HG03025 (cell line): ENCODE data around the gene SLC16A14.
"Not testable (repeated sequence)": the region's sequence is repeated elsewhere in the genome, so short reads cannot be mapped to it uniquely, and the experiment has no call there.

Experiments used
- ATAC-seq: cut with Tn5 transposase; IDR thresholded peaks from one replicate; pipeline ENCODE4 v1.9.1; 2021; ENCODE audit warnings: mild to moderate bottlenecking, moderate library complexity; ENCODE audit not compliant: unreplicated experiment, low FRiP score

The SLC16A14 gene

DNA sequence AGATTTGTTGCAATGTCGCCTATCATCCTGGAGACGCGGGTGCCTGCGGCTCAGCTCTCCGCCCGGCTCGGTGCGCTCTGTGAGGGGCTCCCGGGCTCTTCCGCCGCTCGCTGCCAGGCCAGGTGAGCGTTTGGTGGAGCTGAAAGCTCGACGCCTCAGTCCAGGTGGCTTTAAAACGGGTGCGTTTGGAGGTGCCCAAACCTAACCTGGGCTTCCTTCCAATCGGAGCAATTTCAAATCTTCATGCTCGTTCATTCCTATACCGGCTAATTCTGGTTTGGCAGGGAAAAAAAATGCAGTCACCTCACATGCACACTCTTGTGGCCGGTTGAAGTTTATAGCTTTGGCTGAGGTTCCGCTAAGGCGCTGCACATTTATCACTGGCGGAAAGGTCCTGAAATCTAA, at the start of gene SLC16A14:
SLC16A14 (minus strand) TSS at position 274 of the 405 bp plus-strand sequence. CDS start 9,572 bp downstream, outside the sequence.
- peak; percentile 21 for ATAC-seq

DNA sequence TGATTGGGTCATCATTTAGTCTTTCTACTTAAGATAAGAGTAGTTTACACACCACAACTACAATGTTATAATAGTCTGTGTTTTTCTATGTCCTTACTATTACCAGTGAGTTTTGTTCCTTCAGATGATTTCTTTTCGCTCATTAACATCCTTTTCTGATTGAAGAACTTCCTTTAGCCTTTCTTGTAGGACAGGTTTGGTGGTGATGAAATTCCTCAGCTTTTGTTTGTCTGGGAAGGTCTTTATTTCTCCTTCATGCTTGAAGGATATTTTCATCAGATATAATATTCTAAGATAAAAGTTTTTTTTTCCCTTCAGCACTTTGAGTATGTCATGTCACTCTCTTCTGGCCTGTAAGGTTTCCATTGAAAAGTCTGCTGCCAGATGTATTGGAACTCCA, 38.0 kb upstream of the SLC16A14 start:
- ATAC-seq: no peak

DNA sequence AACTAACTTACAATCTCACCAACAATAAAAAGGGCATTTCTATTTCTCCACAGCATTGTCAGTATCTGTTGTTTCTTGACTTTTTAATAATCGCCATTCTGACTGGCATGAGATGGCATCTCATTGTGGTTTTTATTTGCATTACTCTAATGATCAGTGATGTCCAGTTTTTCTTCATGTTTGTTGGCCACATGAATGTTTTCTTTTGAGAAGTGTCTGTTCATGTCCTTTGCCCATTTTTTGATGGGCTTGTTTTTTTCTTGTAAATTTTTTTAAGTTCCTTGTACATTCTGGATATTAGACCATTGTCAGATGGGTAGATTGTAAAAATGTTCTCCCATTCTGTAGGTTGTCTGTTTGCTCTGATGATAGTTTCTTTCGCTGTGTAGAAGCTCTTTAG, 33.2 kb upstream of the SLC16A14 start:
- ATAC-seq: not testable (repeated sequence)

DNA sequence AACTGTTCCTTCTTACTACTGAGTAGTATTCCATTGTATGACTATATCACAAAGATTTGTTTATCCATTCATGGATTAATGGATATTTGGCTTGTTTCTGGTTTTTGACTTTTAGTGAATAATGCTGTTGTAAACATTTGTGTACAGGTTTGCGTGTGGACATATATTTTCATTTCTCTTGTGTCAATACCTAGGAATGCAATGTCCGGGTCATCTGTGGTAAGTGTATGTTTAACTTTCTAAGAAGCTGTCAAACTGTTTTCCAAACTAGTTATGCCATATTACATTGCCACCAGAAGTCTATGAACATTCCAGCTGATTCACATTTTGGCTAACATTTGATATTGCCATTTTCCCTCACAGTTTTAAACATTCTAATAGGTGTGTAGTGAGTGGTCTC, 29.1 kb upstream of the SLC16A14 start:
- no peak for ATAC-seq

- no peak for ATAC-seq
These were observed 28.7 kb upstream of the SLC16A14 start for GRCh38 chr2:230097424-230097823.

GRCh38 chr2:230090967-230091366, 22.2 kb upstream of the SLC16A14 start:
- ATAC-seq: no peak

GRCh38 chr2:230085201-230085600, 16.5 kb upstream of the SLC16A14 start:
- no peak for ATAC-seq

DNA sequence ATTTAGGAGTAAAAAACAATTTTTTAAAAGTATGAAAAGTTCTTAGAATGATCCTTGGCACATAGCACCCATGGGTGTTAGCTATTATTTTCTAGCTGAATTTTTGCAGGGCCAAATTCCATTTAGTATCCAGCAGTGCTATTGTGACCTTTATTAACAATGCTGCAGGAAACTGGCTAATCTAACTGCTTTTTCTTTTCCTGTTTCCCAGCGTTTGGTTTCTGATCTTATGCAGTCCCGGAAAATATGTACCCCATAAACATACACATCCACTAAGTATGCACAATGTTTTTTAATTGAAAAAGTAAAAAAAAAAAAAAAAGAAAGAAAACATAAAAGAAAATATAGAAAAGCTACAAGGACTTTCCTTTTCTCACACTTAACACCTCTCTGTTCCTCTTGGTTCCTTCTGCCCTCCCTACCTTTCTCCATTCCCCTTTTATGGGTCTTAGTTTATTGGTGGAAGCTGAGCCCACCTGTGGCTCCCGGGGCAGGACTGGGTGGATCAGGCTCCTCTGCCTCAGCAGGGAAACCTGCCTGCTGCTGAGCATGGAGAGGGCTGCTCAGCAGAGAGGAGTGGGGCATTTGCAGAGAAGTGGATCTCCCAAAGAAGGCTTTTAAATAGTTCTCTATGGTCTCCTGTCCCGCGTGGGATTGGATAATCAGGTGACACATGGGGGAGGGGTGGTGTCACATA, 9.3 kb upstream of the SLC16A14 start:
- ATAC-seq: no peak

- no peak for ATAC-seq
These were observed 8.1 kb upstream of the SLC16A14 start for GRCh38 chr2:230076819-230077218.

DNA sequence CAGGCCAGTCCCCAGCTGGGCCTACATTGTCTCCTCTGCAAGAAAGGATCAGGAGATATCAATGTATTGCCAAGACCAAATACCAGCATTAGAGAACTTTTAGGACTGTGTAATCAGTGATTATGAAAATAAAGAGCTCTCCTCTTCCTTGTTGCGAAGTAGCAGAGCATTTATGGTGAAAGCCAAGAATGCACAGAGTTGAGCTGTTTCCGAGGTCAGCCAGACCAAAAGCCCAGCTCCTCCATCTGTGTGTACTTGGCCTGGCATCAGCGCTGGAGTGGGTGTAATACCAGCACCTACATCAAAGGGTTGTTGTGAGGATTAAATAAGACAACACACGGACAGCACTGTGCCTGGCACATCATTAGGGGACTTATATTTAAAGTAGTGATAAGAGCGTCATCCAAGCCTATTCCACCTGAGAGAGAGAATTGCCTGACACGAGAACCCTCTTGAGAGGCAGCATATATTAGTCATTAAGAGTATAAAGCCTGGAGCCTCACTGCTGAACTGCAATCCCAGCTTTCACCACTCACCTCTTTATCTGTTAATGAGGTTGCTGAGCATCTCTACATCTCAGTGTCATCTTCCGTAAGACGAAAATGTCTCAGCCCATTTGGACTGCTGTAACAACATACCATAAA, 7.4 kb upstream of the SLC16A14 start:
- ATAC-seq: no peak

GRCh38 chr2:230071421-230071820, 2.7 kb upstream of the SLC16A14 start:
- ATAC-seq: no peak

DNA sequence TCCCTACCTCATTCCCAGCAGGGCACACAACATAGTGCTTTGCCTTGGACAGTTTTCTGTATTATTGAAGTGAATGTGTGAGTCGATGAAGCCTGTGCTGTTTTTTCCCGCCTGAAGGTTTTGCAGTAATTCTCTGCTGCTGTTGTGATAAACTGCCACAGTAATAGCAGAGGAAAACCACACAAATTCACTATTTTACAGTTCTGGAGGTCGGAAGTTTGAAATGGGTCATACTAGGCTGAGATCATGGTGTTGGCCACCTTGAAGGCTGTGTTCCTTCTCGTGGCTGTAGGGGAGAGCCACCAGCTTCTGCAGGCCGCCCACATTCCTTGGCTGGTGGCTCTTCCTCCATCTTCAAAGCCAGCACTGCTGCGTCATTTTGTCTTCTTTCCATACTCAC, 678 bp upstream of the SLC16A14 start:
- ATAC-seq: no peak

GRCh38 chr2:230068016-230068650, 591 bp downstream of the SLC16A14 start:
- peak; percentile 31 for ATAC-seq

DNA sequence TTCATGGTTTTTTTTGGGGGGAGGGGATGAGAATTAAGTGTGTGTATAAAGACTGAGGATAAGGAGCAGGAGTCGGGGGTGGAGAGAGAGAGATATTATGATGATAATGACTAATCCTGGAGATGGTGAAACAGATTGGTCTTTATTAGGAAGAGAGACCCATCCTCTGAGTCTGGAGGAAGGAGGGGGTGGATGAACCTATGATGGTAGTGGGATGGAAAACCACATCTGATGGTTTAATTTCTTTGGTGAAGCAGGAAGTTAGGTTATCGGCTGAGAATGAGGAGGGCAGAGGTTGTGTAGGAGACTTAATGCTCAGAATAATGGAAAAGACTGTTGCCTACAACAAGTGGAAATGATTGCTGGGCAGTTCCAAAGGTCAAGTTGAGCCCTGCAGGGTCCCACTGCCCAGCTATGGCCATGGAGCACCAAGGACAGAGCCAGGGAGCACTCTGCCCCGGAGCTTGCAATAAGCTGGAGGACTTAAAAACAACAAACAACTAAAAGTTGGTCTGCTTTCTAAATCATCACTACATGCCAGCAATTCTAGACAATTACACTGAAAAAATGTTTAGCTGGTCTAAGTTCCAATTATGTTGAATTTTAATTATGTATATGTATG, 7.9 kb downstream of the SLC16A14 start:
- ATAC-seq: no peak

DNA sequence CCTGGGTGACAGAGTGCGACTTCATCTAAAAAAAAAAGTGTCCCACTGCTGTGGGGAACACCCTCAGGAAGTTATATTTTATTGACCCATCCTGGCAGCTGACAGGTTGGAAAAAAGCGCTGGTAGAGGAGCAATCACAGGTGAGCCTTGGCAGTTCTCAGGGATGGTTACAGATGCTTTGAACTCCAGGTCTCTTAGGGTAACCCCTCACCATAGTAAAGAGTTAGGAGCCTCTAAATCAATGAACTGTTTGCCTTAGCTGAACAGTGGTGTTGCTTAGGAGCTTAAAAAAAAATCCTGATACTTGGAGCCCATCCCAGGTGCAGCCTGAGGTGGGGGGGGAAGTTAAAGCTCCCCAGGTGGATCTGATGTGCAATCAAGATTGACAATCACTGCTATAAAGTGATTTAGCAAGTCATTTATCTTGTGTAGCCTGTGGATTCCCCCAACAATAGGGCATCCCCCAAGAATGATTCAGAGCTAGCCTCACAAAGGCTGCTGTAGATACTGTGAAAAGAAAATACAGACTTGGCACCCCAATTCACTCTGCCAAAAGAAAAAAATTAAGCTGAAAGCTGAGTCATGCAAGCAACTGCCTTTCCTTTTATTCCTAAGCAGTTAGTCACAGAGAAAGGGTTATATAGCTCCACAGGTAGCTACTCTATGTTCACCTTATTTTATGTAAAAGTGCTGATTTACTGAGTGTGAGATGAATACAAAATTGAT, 14.8 kb downstream of the SLC16A14 start:
- ATAC-seq: no peak

GRCh38 chr2:230052299-230052698, 16.4 kb downstream of the SLC16A14 start:
- ATAC-seq: no peak

GRCh38 chr2:230050136-230050535, 18.6 kb downstream of the SLC16A14 start:
- no peak for ATAC-seq

DNA sequence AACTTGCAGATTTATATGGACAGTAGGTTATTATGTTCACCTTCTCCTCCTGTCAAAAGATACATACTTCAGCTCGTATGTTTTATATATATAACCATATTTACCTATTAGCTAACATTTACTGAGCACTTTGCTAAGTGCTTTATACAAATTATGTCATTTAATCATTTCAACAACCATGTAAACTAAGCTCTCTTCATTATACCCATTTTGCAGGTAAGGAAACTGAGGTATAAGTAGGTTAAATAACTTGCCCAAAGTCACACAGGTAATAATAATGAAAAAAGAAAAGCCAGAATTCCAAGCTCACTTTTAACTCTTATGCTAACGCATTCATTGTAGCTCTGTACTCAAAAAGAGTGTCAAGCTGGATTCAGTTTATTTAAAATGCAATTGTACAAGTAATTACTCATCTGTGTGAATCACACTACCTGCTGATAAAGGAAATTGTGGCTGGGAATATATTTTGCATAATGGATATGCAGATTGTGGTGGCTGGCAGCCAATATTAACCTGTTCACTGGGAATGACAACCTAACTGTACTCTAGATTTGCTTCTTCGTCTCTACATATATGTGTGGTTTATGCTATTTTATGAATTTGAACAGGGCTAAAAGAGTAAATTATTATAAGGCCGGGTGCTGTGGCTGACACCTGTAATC, 20.6 kb downstream of the SLC16A14 start:
- no peak for ATAC-seq

GRCh38 chr2:230046491-230046890, 22.2 kb downstream of the SLC16A14 start:
- ATAC-seq: no peak

- no peak for ATAC-seq
These were observed 25.3 kb downstream of the SLC16A14 start for GRCh38 chr2:230043461-230043860.
